NB4 (cell line): ENCODE data around the gene LSM7.

Source experiments
- DNase-seq: peaks from one replicate; pipeline ENCODE4 v3.0.0; 2010; ENCODE audit warnings: low read depth
- H3K4me3 ChIP-seq: one replicate; pipeline ENCODE4 v1.5.1; 2011; ENCODE audit warnings: mild to moderate bottlenecking, low read depth, low read length, moderate library complexity
- CTCF ChIP-seq: IDR thresholded peaks from one replicate; pipeline ENCODE4 v1.5.1; 2012; ENCODE audit warnings: low read depth, low read length
- MAX ChIP-seq: IDR thresholded peaks from 2 replicates; pipeline ENCODE4 v1.6.1; 2011; ENCODE audit warnings: low read depth, low read length
- MYC ChIP-seq: IDR thresholded peaks from 2 replicates; pipeline ENCODE4 v1.6.1; 2011; ENCODE audit warnings: low read depth, low read length
- POLR2A ChIP-seq: IDR thresholded peaks from 2 replicates; pipeline ENCODE4 v1.6.1; 2011; ENCODE audit warnings: mild to moderate bottlenecking; ENCODE audit not compliant: insufficient read length; ENCODE audit errors: extremely low read depth

The LSM7 gene

GRCh38 chr19:2315818-2316353 lies 12.5 kb downstream of the LSM7 start:
- TF ChIP-seq MYC (no peak), MAX (no peak), CTCF (no peak), POLR2A (no peak)
- peak; percentile 53 for DNase-seq
- no peak overlapping the region for H3K4me3 ChIP-seq

GRCh38 chr19:2315121-2315817 lies 13.1 kb downstream of the LSM7 start:
- no peak overlapping the region for H3K4me3 ChIP-seq
- no peak for TF ChIP-seq CTCF
- no peak for TF ChIP-seq POLR2A
- TF ChIP-seq MYC: no peak
- TF ChIP-seq MAX: no peak
- no peak for DNase-seq

GRCh38 chr19:2312820-2313501 lies 15.4 kb downstream of the LSM7 start:
- TF ChIP-seq MAX: no peak
- TF ChIP-seq POLR2A: no peak
- TF ChIP-seq CTCF: no peak
- TF ChIP-seq MYC: no peak
- H3K4me3 ChIP-seq: no peak overlapping the region
- DNase-seq: no peak

- no peak for DNase-seq
- TF ChIP-seq POLR2A (no peak), CTCF (no peak), MYC (no peak), MAX (no peak)
- no peak overlapping the region for H3K4me3 ChIP-seq
Measured at GRCh38 chr19:2311093-2311492, 17.3 kb downstream of the LSM7 start.

- DNase-seq: peak; percentile 53
- TF ChIP-seq POLR2A: no peak
- TF ChIP-seq MYC: no peak
- no peak for TF ChIP-seq CTCF
- TF ChIP-seq MAX: no peak
- no peak overlapping the region for H3K4me3 ChIP-seq
Measured at GRCh38 chr19:2309734-2310362, 18.5 kb downstream of the LSM7 start.
